K562 (cell line): ENCODE data around the gene FAM174C. TPM values are rescaled to one million over a fixed set of nuclear protein-coding genes. Genes with fewer than 3 reads are reported as not detected.
A peak's percentile ranks its signal among the peaks of the same experiment; 100 is the strongest.

Experiments
- CEBPG ChIP-seq, 3 experiments: fragments of 200-800 bp in 1 of 3; sonication (Bioruptor generic) in 1 of 3; sonication (generic) in 1 of 3; formaldehyde crosslinking in 1 of 3; IDR thresholded peaks in 2 of 3; conservative IDR thresholded peaks in 1 of 3; 2 replicates each; pipeline versions ENCODE4 v1.6.1 to v1.8.0; 2016 to 2022; ENCODE audit warnings: missing compliant biosample characterization in 2 of 3, missing genetic modification characterization in 2 of 3, mild to moderate bottlenecking in 1 of 3, missing genetic modification reagents in 1 of 3
- ETV5 ChIP-seq: sonication (generic); formaldehyde crosslinking; IDR thresholded peaks from 2 replicates; pipeline ENCODE4 v1.4.0; 2020; ENCODE audit warnings: low read depth, mild to moderate bottlenecking, missing genetic modification reagents
- EWSR1 ChIP-seq: fragments of 450-650 bp; IDR thresholded peaks from 2 replicates; pipeline ENCODE4 v1.6.1; 2018; ENCODE audit warnings: borderline replicate concordance, mild to moderate bottlenecking, low read depth, moderate library complexity; ENCODE audit not compliant: partially characterized antibody
- FUS ChIP-seq: fragments of 200-400 bp; formaldehyde crosslinking; optimal IDR thresholded peaks from 2 replicates; pipeline ENCODE3; 2017; ENCODE audit warnings: low read depth, low read length
- ILF3 ChIP-seq: fragments of 450-650 bp; IDR thresholded peaks from 2 replicates; pipeline ENCODE4 v1.6.1; 2018; ENCODE audit warnings: antibody characterized with exemption, mild to moderate bottlenecking, moderate library complexity, borderline replicate concordance
- PHB ChIP-seq: fragments of 250-450 bp; sonication (Bioruptor Pico); IDR thresholded peaks from 2 replicates; pipeline ENCODE4 v1.5.0; 2021
- PRMT5 ChIP-seq: sonication (generic); formaldehyde crosslinking; IDR thresholded peaks from 2 replicates; pipeline ENCODE4 v1.5.0; 2020; ENCODE audit warnings: missing genetic modification reagents
- SIN3A ChIP-seq, 2 experiments: fragments of 150-350 bp in 1 of 2; IDR thresholded peaks; 2 replicates each; pipeline ENCODE4 v1.6.1; 2011 to 2016; ENCODE audit warnings: borderline replicate concordance in 2 of 2, low read depth in 2 of 2, low read length in 2 of 2, mild to moderate bottlenecking in 2 of 2, moderate library complexity in 2 of 2; ENCODE audit not compliant: control insufficient read depth in 1 of 2
- SIRT6 ChIP-seq: IDR thresholded peaks from one replicate; pipeline ENCODE4 v1.6.1; 2012; ENCODE audit warnings: low read depth, mild to moderate bottlenecking, control low read depth, inconsistent platforms, low read length, moderate library complexity
- ZNF197 ChIP-seq: fragments of 200-800 bp; sonication (Bioruptor generic); IDR thresholded peaks from 2 replicates; pipeline ENCODE4 v1.6.1; 2016; ENCODE audit warnings: low read depth, missing genetic modification characterization, missing compliant biosample characterization
- polyA plus RNA-seq, 8 experiments: library from polyadenylated mRNA; depleted of rRNA in 4 of 8; stranded (reverse) in 5 of 8; unstranded in 3 of 8; fragments of >200 nt; fragmentation: Nextera tagmentation in 2 of 8; fragmentation: Illumina TruSeq in 1 of 8; extraction: Ambion mirVana in 2 of 8; extraction: Trizol in 1 of 8; gene quantifications; 2 replicates each; pipeline versions ENCODE4 v1.2.1 to v1.2.3, GENCODE V29; 2011 to 2014; ENCODE audit warnings: inconsistent platforms in 1 of 8, missing spikeins in 1 of 8
- total RNA-seq, 7 experiments: library from RNA; depleted of rRNA in 6 of 7; stranded (reverse); fragments of >200 nt in 6 of 7; fragmentation: Illumina TruSeq in 2 of 7; extraction: Trizol in 2 of 7; gene quantifications; 2 replicates each; pipeline versions ENCODE4 v1.2.1 to v1.2.3, GENCODE V29; 2011 to 2021; ENCODE audit warnings: low replicate concordance in 1 of 7
- TF ChIP-seq, protein P1 (sequence below): fragments of 200-800 bp; sonication (Bioruptor generic); IDR thresholded peaks from 2 replicates; pipeline ENCODE4 v1.6.1; 2016; ENCODE audit warnings: missing genetic modification characterization, missing compliant biosample characterization
- TF ChIP-seq, protein P2 (sequence below): fragments of 450-650 bp; IDR thresholded peaks from 2 replicates; pipeline ENCODE4 v1.6.1; 2016; ENCODE audit warnings: borderline replicate concordance
- TF ChIP-seq, protein P3 (sequence below): fragments of 450-650 bp; IDR thresholded peaks from 2 replicates; pipeline ENCODE4 v1.6.1; 2017; ENCODE audit warnings: antibody characterized with exemption, mild to moderate bottlenecking

Gene FAM174C
- total and polyA plus RNA-seq, 9 of the 15 experiments (the other 6 are each of a cell fraction or from before 2014, with no cell fraction given) = 0.66 to 89.6 (median 20.3) TPM

DNA sequence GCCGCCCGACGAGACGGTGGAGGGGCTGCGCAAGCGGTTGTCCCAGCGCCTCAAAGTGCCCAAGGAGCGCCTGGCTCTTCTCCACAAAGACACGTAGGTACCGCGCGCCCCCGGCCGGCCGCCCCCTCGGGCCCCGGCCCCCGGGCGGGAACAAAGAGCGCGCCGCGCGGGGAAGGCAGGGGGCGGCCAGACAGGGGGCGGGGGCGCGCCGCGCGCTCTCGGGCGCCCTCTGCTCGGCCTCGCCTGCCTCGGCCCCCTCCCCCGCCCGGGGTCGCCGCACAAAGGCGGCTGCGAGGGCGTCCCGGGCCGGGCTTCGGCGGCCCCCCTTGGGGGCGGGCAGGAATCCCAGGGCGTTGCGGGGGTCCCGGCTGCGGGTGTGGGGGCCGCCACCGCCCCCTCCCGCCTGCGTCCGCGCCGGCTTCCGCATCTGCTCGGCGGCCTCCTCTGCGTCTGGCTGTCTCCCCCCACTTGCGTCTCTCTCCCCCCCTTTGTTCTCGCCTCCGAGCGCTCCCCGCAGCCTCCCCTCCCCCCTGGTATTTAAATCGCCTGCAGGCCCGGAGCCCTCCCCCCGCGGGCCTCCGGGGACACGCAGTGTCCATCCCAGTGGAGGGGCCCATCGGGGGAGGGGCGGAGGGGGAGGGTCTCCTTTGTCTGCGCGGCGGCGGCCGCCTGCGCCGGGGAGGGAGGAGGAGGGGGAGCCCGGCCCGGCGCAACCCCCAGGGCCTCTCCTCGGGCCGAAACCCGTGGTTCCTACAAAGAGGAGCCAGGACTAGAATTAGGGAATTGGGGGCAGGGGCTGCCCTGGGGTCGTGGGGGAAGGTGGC is 24.7 kb upstream of the FAM174C start (continued):
- TF ChIP-seq, protein P1, sequence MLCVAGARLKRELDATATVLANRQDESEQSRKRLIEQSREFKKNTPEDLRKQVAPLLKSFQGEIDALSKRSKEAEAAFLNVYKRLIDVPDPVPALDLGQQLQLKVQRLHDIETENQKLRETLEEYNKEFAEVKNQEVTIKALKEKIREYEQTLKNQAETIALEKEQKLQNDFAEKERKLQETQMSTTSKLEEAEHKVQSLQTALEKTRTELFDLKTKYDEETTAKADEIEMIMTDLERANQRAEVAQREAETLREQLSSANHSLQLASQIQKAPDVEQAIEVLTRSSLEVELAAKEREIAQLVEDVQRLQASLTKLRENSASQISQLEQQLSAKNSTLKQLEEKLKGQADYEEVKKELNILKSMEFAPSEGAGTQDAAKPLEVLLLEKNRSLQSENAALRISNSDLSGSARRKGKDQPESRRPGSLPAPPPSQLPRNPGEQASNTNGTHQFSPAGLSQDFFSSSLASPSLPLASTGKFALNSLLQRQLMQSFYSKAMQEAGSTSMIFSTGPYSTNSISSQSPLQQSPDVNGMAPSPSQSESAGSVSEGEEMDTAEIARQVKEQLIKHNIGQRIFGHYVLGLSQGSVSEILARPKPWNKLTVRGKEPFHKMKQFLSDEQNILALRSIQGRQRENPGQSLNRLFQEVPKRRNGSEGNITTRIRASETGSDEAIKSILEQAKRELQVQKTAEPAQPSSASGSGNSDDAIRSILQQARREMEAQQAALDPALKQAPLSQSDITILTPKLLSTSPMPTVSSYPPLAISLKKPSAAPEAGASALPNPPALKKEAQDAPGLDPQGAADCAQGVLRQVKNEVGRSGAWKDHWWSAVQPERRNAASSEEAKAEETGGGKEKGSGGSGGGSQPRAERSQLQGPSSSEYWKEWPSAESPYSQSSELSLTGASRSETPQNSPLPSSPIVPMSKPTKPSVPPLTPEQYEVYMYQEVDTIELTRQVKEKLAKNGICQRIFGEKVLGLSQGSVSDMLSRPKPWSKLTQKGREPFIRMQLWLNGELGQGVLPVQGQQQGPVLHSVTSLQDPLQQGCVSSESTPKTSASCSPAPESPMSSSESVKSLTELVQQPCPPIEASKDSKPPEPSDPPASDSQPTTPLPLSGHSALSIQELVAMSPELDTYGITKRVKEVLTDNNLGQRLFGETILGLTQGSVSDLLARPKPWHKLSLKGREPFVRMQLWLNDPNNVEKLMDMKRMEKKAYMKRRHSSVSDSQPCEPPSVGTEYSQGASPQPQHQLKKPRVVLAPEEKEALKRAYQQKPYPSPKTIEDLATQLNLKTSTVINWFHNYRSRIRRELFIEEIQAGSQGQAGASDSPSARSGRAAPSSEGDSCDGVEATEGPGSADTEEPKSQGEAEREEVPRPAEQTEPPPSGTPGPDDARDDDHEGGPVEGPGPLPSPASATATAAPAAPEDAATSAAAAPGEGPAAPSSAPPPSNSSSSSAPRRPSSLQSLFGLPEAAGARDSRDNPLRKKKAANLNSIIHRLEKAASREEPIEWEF (CRISPR knock-in tag) = no peak
- TF ChIP-seq ILF3 (no peak), PRMT5 (CRISPR knock-in tag) (no peak), PHB (CRISPR knock-in tag) (no peak), SIN3A (IDR thresholded peaks at IDR 0.05; ENCODE audit: borderline replicate concordance in 2 of 2, control insufficient read depth in 1 of 2, low read depth in 2 of 2, low read length in 2 of 2) (peak; percentile 21 to 56; a peak in 1 of 4 replicates), EWSR1 (no peak), SIRT6 (no peak), FUS (no peak), ZNF197 (no peak), CEBPG (CRISPR knock-in tag; IDR thresholded peaks at IDR 0.05) (no peak), CEBPG (tag; conservative IDR thresholded peaks at IDR 0.05 in 1 of 2, IDR thresholded peaks at IDR 0.05 in 1 of 2) (no peak), ETV5 (CRISPR knock-in tag) (no peak)
- TF ChIP-seq, protein P2, sequence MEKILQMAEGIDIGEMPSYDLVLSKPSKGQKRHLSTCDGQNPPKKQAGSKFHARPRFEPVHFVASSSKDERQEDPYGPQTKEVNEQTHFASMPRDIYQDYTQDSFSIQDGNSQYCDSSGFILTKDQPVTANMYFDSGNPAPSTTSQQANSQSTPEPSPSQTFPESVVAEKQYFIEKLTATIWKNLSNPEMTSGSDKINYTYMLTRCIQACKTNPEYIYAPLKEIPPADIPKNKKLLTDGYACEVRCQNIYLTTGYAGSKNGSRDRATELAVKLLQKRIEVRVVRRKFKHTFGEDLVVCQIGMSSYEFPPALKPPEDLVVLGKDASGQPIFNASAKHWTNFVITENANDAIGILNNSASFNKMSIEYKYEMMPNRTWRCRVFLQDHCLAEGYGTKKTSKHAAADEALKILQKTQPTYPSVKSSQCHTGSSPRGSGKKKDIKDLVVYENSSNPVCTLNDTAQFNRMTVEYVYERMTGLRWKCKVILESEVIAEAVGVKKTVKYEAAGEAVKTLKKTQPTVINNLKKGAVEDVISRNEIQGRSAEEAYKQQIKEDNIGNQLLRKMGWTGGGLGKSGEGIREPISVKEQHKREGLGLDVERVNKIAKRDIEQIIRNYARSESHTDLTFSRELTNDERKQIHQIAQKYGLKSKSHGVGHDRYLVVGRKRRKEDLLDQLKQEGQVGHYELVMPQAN = 0 out of 2 replicates have a peak, but pooled peaks have one; percentile 34
- TF ChIP-seq, protein P3, sequence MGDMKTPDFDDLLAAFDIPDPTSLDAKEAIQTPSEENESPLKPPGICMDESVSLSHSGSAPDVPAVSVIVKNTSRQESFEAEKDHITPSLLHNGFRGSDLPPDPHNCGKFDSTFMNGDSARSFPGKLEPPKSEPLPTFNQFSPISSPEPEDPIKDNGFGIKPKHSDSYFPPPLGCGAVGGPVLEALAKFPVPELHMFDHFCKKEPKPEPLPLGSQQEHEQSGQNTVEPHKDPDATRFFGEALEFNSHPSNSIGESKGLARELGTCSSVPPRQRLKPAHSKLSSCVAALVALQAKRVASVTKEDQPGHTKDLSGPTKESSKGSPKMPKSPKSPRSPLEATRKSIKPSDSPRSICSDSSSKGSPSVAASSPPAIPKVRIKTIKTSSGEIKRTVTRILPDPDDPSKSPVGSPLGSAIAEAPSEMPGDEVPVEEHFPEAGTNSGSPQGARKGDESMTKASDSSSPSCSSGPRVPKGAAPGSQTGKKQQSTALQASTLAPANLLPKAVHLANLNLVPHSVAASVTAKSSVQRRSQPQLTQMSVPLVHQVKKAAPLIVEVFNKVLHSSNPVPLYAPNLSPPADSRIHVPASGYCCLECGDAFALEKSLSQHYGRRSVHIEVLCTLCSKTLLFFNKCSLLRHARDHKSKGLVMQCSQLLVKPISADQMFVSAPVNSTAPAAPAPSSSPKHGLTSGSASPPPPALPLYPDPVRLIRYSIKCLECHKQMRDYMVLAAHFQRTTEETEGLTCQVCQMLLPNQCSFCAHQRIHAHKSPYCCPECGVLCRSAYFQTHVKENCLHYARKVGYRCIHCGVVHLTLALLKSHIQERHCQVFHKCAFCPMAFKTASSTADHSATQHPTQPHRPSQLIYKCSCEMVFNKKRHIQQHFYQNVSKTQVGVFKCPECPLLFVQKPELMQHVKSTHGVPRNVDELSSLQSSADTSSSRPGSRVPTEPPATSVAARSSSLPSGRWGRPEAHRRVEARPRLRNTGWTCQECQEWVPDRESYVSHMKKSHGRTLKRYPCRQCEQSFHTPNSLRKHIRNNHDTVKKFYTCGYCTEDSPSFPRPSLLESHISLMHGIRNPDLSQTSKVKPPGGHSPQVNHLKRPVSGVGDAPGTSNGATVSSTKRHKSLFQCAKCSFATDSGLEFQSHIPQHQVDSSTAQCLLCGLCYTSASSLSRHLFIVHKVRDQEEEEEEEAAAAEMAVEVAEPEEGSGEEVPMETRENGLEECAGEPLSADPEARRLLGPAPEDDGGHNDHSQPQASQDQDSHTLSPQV = peak; percentile 24; the same call in 1 of the 2 replicates
